H1 (cell line): ENCODE measurements around the gene HMG20A. TPM values are rescaled to one million over a fixed set of nuclear protein-coding genes. Genes with fewer than 3 reads are reported as not detected.

Source experiments
- CTCF ChIA-PET: fragments of 300-600 bp; sonication (Branson Sonifier 250); formaldehyde crosslinking; loops from one replicate; lab custom pipeline; 2021; ENCODE audit not compliant: partially characterized antibody; lab: Charles Lee
- POLR2A ChIA-PET: fragments of 300-600 bp; sonication (Branson Sonifier 250); formaldehyde crosslinking; loops from one replicate; lab custom pipeline; 2021; ENCODE audit warnings: inconsistent platforms; ENCODE audit not compliant: partially characterized antibody; lab: Charles Lee
- DNase-seq, 2 experiments: peaks; one replicate each; pipeline versions ENCODE4 v3.0.0 to v3.0.0-alpha.2; 2010 to 2022; ENCODE audit warnings: low spot score in 2 of 2, low read depth in 1 of 2, mixed read lengths in 1 of 2
- FAIRE-seq: peaks from 2 replicates; lab custom pipeline; 2011; peaks lifted over from hg19 to GRCh38; lab: Jason Lieb, UNC
- H2AFZ ChIP-seq: 2 replicates; pipeline ENCODE4 v1.8.1; 2012; ENCODE audit warnings: low read length, inconsistent platforms
- H2AK5ac ChIP-seq: 2 replicates; pipeline ENCODE4 v1.6.1; 2013; ENCODE audit warnings: low read depth, low read length
- H2BK120ac ChIP-seq: replicated peaks from 2 replicates; pipeline ENCODE3; 2013; ENCODE audit warnings: low read depth, low read length, inconsistent platforms
- H2BK12ac ChIP-seq: 2 replicates; pipeline ENCODE4 v1.6.1; 2013; ENCODE audit warnings: low read depth, low read length
- H2BK15ac ChIP-seq: 2 replicates; pipeline ENCODE4 v1.6.1; 2013; ENCODE audit warnings: low read length
- H2BK20ac ChIP-seq: 2 replicates; pipeline ENCODE4 v1.6.1; 2013; ENCODE audit warnings: low read length
- H2BK5ac ChIP-seq: 2 replicates; pipeline ENCODE4 v1.6.1; 2013; ENCODE audit warnings: low read depth, low read length
- H3K14ac ChIP-seq: 2 replicates; pipeline ENCODE4 v1.6.1; 2013; ENCODE audit warnings: inconsistent platforms; ENCODE audit not compliant: insufficient read length
- H3K18ac ChIP-seq: 2 replicates; pipeline ENCODE4 v1.6.1; 2013; ENCODE audit warnings: low read length; ENCODE audit errors: extremely low read depth
- H3K23ac ChIP-seq: 2 replicates; pipeline ENCODE4 v1.6.1; 2013; ENCODE audit warnings: inconsistent platforms; ENCODE audit not compliant: insufficient read length
- H3K23me2 ChIP-seq: 2 replicates; pipeline ENCODE4 v1.6.1; 2013; ENCODE audit warnings: low read depth, low read length
- H3K27ac ChIP-seq: 2 replicates; pipeline ENCODE4 v1.6.1; 2011; ENCODE audit warnings: low read depth, low read length, inconsistent platforms
- H3K27me3 ChIP-seq, 4 experiments: replicated peaks in 1 of 4; 1 replicate in 1 of 4; 2 replicates in 3 of 4; pipeline versions ENCODE4 v1.6.1 to v1.8.1; 2011 to 2013; ENCODE audit warnings: low read length in 3 of 4, mild to moderate bottlenecking in 3 of 4, inconsistent platforms in 2 of 4, mixed read lengths in 2 of 4, moderate library complexity in 1 of 4; ENCODE audit not compliant: control insufficient read depth in 3 of 4, insufficient read depth in 3 of 4; ENCODE audit errors: extremely low read depth in 1 of 4
- H3K36me3 ChIP-seq, 4 experiments: 2 replicates each; pipeline versions ENCODE4 v1.6.1 to v1.8.1; 2011 to 2013; ENCODE audit warnings: mild to moderate bottlenecking in 4 of 4, low read length in 3 of 4, moderate library complexity in 2 of 4, control low read depth in 1 of 4, inconsistent platforms in 1 of 4; ENCODE audit not compliant: insufficient read depth in 4 of 4, control insufficient read depth in 2 of 4
- H3K4ac ChIP-seq: replicated peaks from 2 replicates; pipeline ENCODE3; 2013; ENCODE audit warnings: low read length, low read depth, mixed read lengths, inconsistent platforms; ENCODE audit not compliant: insufficient read length
- H3K4me1 ChIP-seq, 4 experiments: replicated peaks in 1 of 4; 1 replicate in 1 of 4; 2 replicates in 3 of 4; pipeline versions ENCODE4 v1.6.1 to v1.8.1; 2011 to 2013; ENCODE audit warnings: low read length in 3 of 4, inconsistent platforms in 2 of 4, mixed read lengths in 1 of 4; ENCODE audit not compliant: insufficient read depth in 4 of 4, control insufficient read depth in 3 of 4
- H3K4me2 ChIP-seq, 2 experiments: 2 replicates each; pipeline versions ENCODE4 v1.6.1 to v1.8.1; 2011 to 2013; ENCODE audit warnings: low read depth in 2 of 2, low read length in 2 of 2, control low read depth in 1 of 2, inconsistent platforms in 1 of 2, mild to moderate bottlenecking in 1 of 2; ENCODE audit not compliant: insufficient read depth in 1 of 2
- H3K4me3 ChIP-seq, 4 experiments: fragments of 200-600, 300-600 bp in 1 of 4; sonication (generic), shearing (Covaris generic), sonication (Bioruptor Twin) in 1 of 4; 2 replicates each; pipeline versions ENCODE4 v1.5.1 to v1.8.1; 2011 to 2016; ENCODE audit warnings: low read length in 4 of 4, low read depth in 3 of 4, control low read depth in 2 of 4, inconsistent platforms in 2 of 4, mild to moderate bottlenecking in 2 of 4, mixed read lengths in 1 of 4, moderate library complexity in 1 of 4; ENCODE audit not compliant: insufficient read depth in 2 of 4; ENCODE audit errors: extremely low read depth in 1 of 4
- H3K56ac ChIP-seq: replicated peaks from 2 replicates; pipeline ENCODE3; 2013; ENCODE audit warnings: low read depth, mild to moderate bottlenecking, mixed read lengths, low read length, inconsistent platforms; ENCODE audit not compliant: insufficient read length
- H3K79me1 ChIP-seq: 2 replicates; pipeline ENCODE4 v1.6.1; 2013; ENCODE audit warnings: low read depth, low read length, control low read depth
- H3K79me2 ChIP-seq, 2 experiments: 2 replicates each; pipeline versions ENCODE4 v1.6.1 to v1.8.1; 2012 to 2013; ENCODE audit warnings: low read length in 2 of 2, mild to moderate bottlenecking in 2 of 2, inconsistent platforms in 1 of 2; ENCODE audit not compliant: insufficient read depth in 2 of 2, control insufficient read depth in 1 of 2
- H3K9ac ChIP-seq, 4 experiments: replicated peaks in 1 of 4; 1 replicate in 1 of 4; 2 replicates in 3 of 4; pipeline versions ENCODE4 v1.6.1 to v1.8.1; 2011 to 2013; ENCODE audit warnings: low read depth in 3 of 4, low read length in 3 of 4, control low read depth in 2 of 4, mild to moderate bottlenecking in 2 of 4, moderate library complexity in 2 of 4, inconsistent platforms in 1 of 4; ENCODE audit errors: extremely low read depth in 1 of 4
- H3K9me3 ChIP-seq, 2 experiments: 2 replicates each; pipeline versions ENCODE4 v1.6.1 to v1.8.1; 2012 to 2013; ENCODE audit warnings: mild to moderate bottlenecking in 2 of 2, moderate library complexity in 2 of 2, control low read depth in 1 of 2, inconsistent platforms in 1 of 2, low read depth in 1 of 2, low read length in 1 of 2, mixed read lengths in 1 of 2; ENCODE audit not compliant: insufficient read depth in 2 of 2
- H4K20me1 ChIP-seq, 2 experiments: replicated peaks in 1 of 2; 2 replicates each; pipeline versions ENCODE3 to v1.8.1; 2011 to 2013; ENCODE audit warnings: inconsistent platforms in 2 of 2, low read length in 2 of 2, mild to moderate bottlenecking in 1 of 2; ENCODE audit not compliant: insufficient read depth in 2 of 2, control insufficient read depth in 1 of 2
- H4K5ac ChIP-seq: 2 replicates; pipeline ENCODE4 v1.6.1; 2013; ENCODE audit warnings: low read length, low read depth, mixed read lengths, inconsistent platforms; ENCODE audit not compliant: insufficient read length
- H4K8ac ChIP-seq: 2 replicates; pipeline ENCODE4 v1.8.0; 2013; ENCODE audit warnings: mild to moderate bottlenecking, moderate library complexity, low read length, inconsistent platforms; ENCODE audit not compliant: insufficient read depth; ENCODE audit errors: extremely low read depth
- H4K91ac ChIP-seq: replicated peaks from 2 replicates; pipeline ENCODE3; 2013; ENCODE audit warnings: low read length, mixed read lengths, inconsistent platforms; ENCODE audit not compliant: insufficient read length
- ASH2L ChIP-seq: fragments of 200-600, 300-600 bp; sonication (generic); IDR thresholded peaks from one replicate; pipeline ENCODE4 v1.7.1; 2017; ENCODE audit warnings: low read length
- KDM1A ChIP-seq: fragments of 200-600, 300-600 bp; sonication (generic); IDR thresholded peaks from 2 replicates; pipeline ENCODE4 v1.7.1; 2016; ENCODE audit warnings: mild to moderate bottlenecking, low read length, borderline replicate concordance
- KDM4A ChIP-seq: IDR thresholded peaks from one replicate; pipeline ENCODE4 v1.7.1; 2012; ENCODE audit warnings: low read depth, mild to moderate bottlenecking, moderate library complexity, low read length, inconsistent platforms; ENCODE audit not compliant: severe bottlenecking
- MAFK ChIP-seq: IDR thresholded peaks from 2 replicates; pipeline ENCODE4 v1.6.1; 2012; ENCODE audit warnings: low read depth, mild to moderate bottlenecking, improper control_type of control experiment, low read length
- MAX ChIP-seq: IDR thresholded peaks from 2 replicates; pipeline ENCODE4 v1.6.1; 2012; ENCODE audit warnings: inconsistent platforms
- PHF8 ChIP-seq: fragments of 200-600 bp; sonication (generic); conservative IDR thresholded peaks from 2 replicates; pipeline ENCODE4 v1.7.1; 2012; ENCODE audit warnings: low read depth, mild to moderate bottlenecking, inconsistent platforms, low read length, moderate library complexity
- RBBP5 ChIP-seq: IDR thresholded peaks from 2 replicates; pipeline ENCODE4 v1.7.1; 2012; ENCODE audit warnings: low read depth, mild to moderate bottlenecking, inconsistent platforms, low read length, moderate library complexity, borderline replicate concordance
- SIRT6 ChIP-seq: IDR thresholded peaks from one replicate; pipeline ENCODE4 v1.7.1; 2012; ENCODE audit warnings: low read length, inconsistent platforms
- SP4 ChIP-seq: IDR thresholded peaks from 2 replicates; pipeline ENCODE4 v1.6.1; 2012; ENCODE audit warnings: low read length, inconsistent platforms
- TAF1 ChIP-seq: IDR thresholded peaks from 2 replicates; pipeline ENCODE4 v1.6.1; 2011; ENCODE audit warnings: mild to moderate bottlenecking, low read depth, low read length
- TAF7 ChIP-seq: optimal IDR thresholded peaks from 2 replicates; pipeline ENCODE3; 2011; ENCODE audit warnings: low read depth, mild to moderate bottlenecking, inconsistent platforms, low read length, moderate library complexity, borderline replicate concordance
- WGBS, 2 experiments: shearing (Covaris generic) in 1 of 2; methylation state at CpG; one replicate each; pipeline versions ENCODE4 v1.1.6 to v1.1.7; 2013 to 2015; ENCODE audit warnings: low lambda C conversion rate in 2 of 2, mixed read lengths in 2 of 2, inconsistent platforms in 1 of 2, low coverage in 1 of 2, missing lambda C conversion rate in 1 of 2; ENCODE audit not compliant: insufficient replicate concordance in 2 of 2, insufficient coverage in 1 of 2, insufficient read length in 1 of 2; ENCODE audit errors: extremely low coverage in 1 of 2, missing lambda C conversion rate in 1 of 2; 5-methylcytosine and 5-hydroxymethylcytosine counted together
- polyA plus RNA-seq, 7 experiments: library from polyadenylated mRNA; depleted of rRNA in 3 of 7; stranded (reverse) in 5 of 7; unstranded in 2 of 7; fragments of >200 nt in 5 of 7; fragments of 200-250 nt in 2 of 7; gene quantifications; 1 replicate in 5 of 7; 2 replicates in 1 of 7; 4 replicates in 1 of 7; pipeline versions ENCODE4 v1.2.1 to v1.2.3, GENCODE V29; 2011 to 2013; ENCODE audit warnings: missing spikeins in 2 of 7, mixed read lengths in 2 of 7
- total RNA-seq: library from RNA; stranded (reverse); fragmentation: NEBNext Ultra II Directional; extraction: Animal tissue kit (Norgen Biotek cat#: 25700); gene quantifications from 2 replicates; pipeline ENCODE4 v1.2.1, GENCODE V29; 2021

Gene HMG20A
- total and polyA plus RNA-seq, 2 of the 8 experiments (the other 6 are each of a cell fraction or from before 2014, with no cell fraction given) = 52.1 to 59.7 TPM

GRCh38 chr15:77518458-77518857, 97.8 kb downstream of the HMG20A start:
- H3K56ac ChIP-seq = no peak overlapping the region
- peak overlapping the region; percentile 2 for H4K91ac ChIP-seq
- no peak overlapping the region for H2AFZ ChIP-seq
- H3K4me1 ChIP-seq = peaks cover 0 to 9% (median 5%) of the 10 kb centered on the region in 4 experiments; a peak in 5 of 7 replicates
- H3K23ac ChIP-seq = no peak overlapping the region
- H3K79me1 ChIP-seq = no peaks in the 10 kb centered on the region
- POLR2A ChIA-PET = interaction anchor here (0.7 to 1.2 kb wide), 3 partner anchors 11 to 97 kb away, joined by 3 to 4 read pairs (median 3); no protein-coding TSS in a partner anchor
- no peak overlapping the region for H2AK5ac ChIP-seq
- H2BK20ac ChIP-seq = no peak overlapping the region
- no peak for TF ChIP-seq PHF8
- no peak for TF ChIP-seq SIRT6
- TF ChIP-seq MAX = no peak
- no peak for TF ChIP-seq RBBP5
- TF ChIP-seq KDM1A = no peak
- no peak for TF ChIP-seq SP4
- TF ChIP-seq TAF7 = no peak
- no peak for TF ChIP-seq KDM4A
- no peak for TF ChIP-seq TAF1
- no peak for TF ChIP-seq MAFK
- no peak for TF ChIP-seq ASH2L
- H3K23me2 ChIP-seq = no peaks in the 10 kb centered on the region; the same call in 1 of the 2 replicates
- H4K8ac ChIP-seq = no peak overlapping the region
- DNase-seq (no peak), FAIRE-seq (no peak)
- H3K4ac ChIP-seq = no peak overlapping the region
- H3K9me3 ChIP-seq = no peaks in the 10 kb centered on the region
- peak overlapping the region; percentile 83; the same call in 1 of the 2 replicates for H2BK15ac ChIP-seq
- H3K14ac ChIP-seq = no peak overlapping the region
- no peak overlapping the region for H3K9ac ChIP-seq
- no peaks in the 10 kb centered on the region for H3K27me3 ChIP-seq
- H2BK5ac ChIP-seq = peak overlapping the region; percentile 49; the same call in 1 of the 2 replicates
- H3K4me3 ChIP-seq = no peak overlapping the region
- 81% methylated on average over 6 of the region's 6 CpGs; no CpG with 5 or more reads in 1 of the 2 experiments for WGBS, 2 experiments
- no peaks in the 10 kb centered on the region for H3K79me2 ChIP-seq
- no peaks in the 10 kb centered on the region for H3K36me3 ChIP-seq
- CTCF ChIA-PET = interaction anchor here (0.5 to 6.9 kb wide), 7 partner anchors 10 to 96 kb away, joined by 3 to 29 read pairs (median 6); no protein-coding TSS in a partner anchor
- H3K18ac ChIP-seq = 0 out of 2 replicates have a peak overlapping the region, but pooled peaks have one; percentile 67
- no peak overlapping the region for H3K27ac ChIP-seq
- H4K5ac ChIP-seq = no peak overlapping the region
- no peak overlapping the region for H2BK120ac ChIP-seq
- no peak overlapping the region for H3K4me2 ChIP-seq
- H4K20me1 ChIP-seq = no peaks in the 10 kb centered on the region
- H2BK12ac ChIP-seq = peak overlapping the region; percentile 94; the same call in 1 of the 2 replicates
